SK-N-MC (cell line): ENCODE data around the gene HPS1.

Experiments used
- EZH2 ChIP-seq: fragments of 200-600 bp; sonication (generic); IDR thresholded peaks from one replicate; pipeline ENCODE4 v1.6.1; 2017; ENCODE audit warnings: antibody characterized with exemption
- POLR2AphosphoS5 ChIP-seq: IDR thresholded peaks from 2 replicates; pipeline ENCODE4 v1.6.1; 2012; ENCODE audit warnings: mild to moderate bottlenecking, low read depth, low read length, borderline replicate concordance

GRCh38 chr10:98415731-98416119 lies 31.0 kb downstream of the HPS1 start:
- TF ChIP-seq EZH2 (no peak), POLR2AphosphoS5 (no peak)
